GM06990 (cell line): ENCODE results near the gene MAGI2.

Source experiments
- DNase-seq: peaks from one replicate; pipeline ENCODE4 v3.0.0-alpha.2; 2011; ENCODE audit not compliant: insufficient read length; ENCODE audit errors: extremely low read depth
- H3K27me3 ChIP-seq: replicated peaks from 2 replicates; pipeline ENCODE4 v1.6.0; 2011; ENCODE audit warnings: low read length; ENCODE audit not compliant: control insufficient read depth, insufficient read depth
- H3K36me3 ChIP-seq: 2 replicates; pipeline ENCODE4 v1.5.1; 2011; ENCODE audit warnings: low read length; ENCODE audit not compliant: control insufficient read depth, insufficient read depth
- H3K4me3 ChIP-seq: replicated peaks from 2 replicates; pipeline ENCODE4 v1.5.1; 2011; ENCODE audit warnings: low read depth, mild to moderate bottlenecking, control low read depth, low read length
- CTCF ChIP-seq: IDR thresholded peaks from 2 replicates; pipeline ENCODE4 v1.5.1; 2011; ENCODE audit warnings: low read length, control low read depth, mild to moderate bottlenecking, inconsistent platforms; ENCODE audit not compliant: insufficient read depth, poor library complexity, severe bottlenecking

MAGI2 gene

GRCh38 chr7:78749052-78749746 is 704.3 kb downstream of the MAGI2 start:
- no peak for TF ChIP-seq CTCF
- no peaks in the 10 kb centered on the region for H3K27me3 ChIP-seq
- DNase-seq = no peak
- H3K4me3 ChIP-seq = no peak overlapping the region
- no peaks in the 10 kb centered on the region for H3K36me3 ChIP-seq

GRCh38 chr7:78747592-78747991 is 705.9 kb downstream of the MAGI2 start:
- no peak for DNase-seq
- H3K27me3 ChIP-seq = no peaks in the 10 kb centered on the region
- no peak for TF ChIP-seq CTCF
- no peak overlapping the region for H3K4me3 ChIP-seq
- no peaks in the 10 kb centered on the region for H3K36me3 ChIP-seq

GRCh38 chr7:78746301-78746700 is 707.2 kb downstream of the MAGI2 start:
- H3K36me3 ChIP-seq = no peaks in the 10 kb centered on the region
- no peak overlapping the region for H3K4me3 ChIP-seq
- H3K27me3 ChIP-seq = no peaks in the 10 kb centered on the region
- TF ChIP-seq CTCF = no peak
- no peak for DNase-seq

GRCh38 chr7:78742694-78743093 is 710.8 kb downstream of the MAGI2 start:
- no peak for DNase-seq
- H3K27me3 ChIP-seq = no peaks in the 10 kb centered on the region
- H3K36me3 ChIP-seq = no peaks in the 10 kb centered on the region
- no peak for TF ChIP-seq CTCF
- no peak overlapping the region for H3K4me3 ChIP-seq

GRCh38 chr7:78736548-78736947 is 716.9 kb downstream of the MAGI2 start:
- no peaks in the 10 kb centered on the region for H3K36me3 ChIP-seq
- TF ChIP-seq CTCF = no peak
- H3K4me3 ChIP-seq = no peak overlapping the region
- H3K27me3 ChIP-seq = no peaks in the 10 kb centered on the region
- no peak for DNase-seq

- no peak for DNase-seq
- H3K27me3 ChIP-seq = no peaks in the 10 kb centered on the region
- H3K4me3 ChIP-seq = no peak overlapping the region
- no peak for TF ChIP-seq CTCF
- H3K36me3 ChIP-seq = no peaks in the 10 kb centered on the region
Measured at GRCh38 chr7:78734626-78735025, 718.8 kb downstream of the MAGI2 start.
